Epidermal melanocyte (primary cell): ENCODE results near the gene SH2D4B.
A peak's percentile ranks its signal among the peaks of the same experiment; 100 is the strongest.

Experiments
- DNase-seq: peaks from one replicate; pipeline ENCODE4 v3.0.0; 2011; ENCODE audit warnings: low spot score; ENCODE audit not compliant: insufficient read length

The SH2D4B gene

DNA sequence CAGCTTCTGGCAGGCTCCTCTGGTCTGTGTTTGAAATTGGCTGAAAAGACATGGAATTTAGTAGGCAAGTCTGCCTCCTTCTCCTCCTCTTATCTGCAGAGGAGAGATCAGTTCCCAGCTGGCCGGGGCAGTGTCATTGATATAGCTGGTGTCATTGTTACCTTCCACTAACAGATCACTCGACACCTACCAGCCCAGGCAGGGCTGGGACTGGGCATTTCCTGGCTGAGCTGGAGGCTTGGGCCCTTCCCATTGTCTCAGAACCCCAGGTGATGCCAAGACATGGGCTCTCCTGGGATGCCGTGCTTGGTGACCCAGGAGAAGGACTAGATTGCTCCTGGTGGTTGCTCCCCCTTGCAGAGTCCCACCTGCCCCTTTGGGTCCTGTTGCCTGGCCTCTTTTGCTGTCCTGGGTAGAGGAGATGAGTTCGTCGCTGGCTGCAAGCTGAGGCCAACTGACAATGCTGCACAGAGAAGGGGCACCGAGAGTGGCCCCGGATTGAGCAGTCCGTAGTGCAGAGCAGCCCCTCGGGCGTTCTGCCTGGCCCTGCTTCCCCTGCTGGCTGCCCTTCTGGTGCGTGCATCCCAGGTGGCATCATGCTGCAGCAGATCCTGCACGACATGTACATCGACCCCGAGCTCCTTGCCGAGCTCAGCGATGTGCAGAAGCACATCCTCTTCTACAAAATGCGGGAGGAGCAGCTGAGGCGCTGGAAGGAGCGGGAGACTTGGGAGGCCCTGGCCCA is at the start of gene SH2D4B:
Gene SH2D4B, plus strand, starts transcription at position 167 of the 745 bp plus-strand sequence. Its CDS starts 430 bp downstream, at position 597.
- DNase-seq: no peak

DNA sequence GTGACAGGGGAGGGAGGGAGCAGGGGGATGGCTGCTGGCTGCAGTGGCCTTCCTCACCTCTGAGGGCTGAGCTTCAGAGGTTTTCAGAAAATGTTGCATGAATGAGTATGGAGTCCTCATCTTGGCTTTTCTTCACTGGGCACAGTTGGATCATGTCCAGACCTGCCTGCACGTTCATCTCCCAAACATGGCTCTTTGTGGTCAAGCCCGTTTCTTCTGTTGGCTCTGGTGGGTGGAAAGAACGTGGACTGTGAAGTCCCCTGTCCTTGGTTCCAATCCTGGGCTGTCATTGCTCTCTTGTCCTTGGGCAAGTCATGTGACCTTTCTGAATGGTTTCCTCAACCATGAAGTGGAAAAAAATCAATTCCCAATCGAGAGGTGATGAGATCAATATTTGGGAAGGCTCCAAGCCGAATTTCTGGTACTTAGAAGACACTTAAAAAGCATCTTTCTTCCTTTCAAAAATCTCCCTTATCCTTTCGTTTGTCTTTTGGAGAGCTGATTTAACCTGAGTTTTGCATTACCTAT is 49.1 kb upstream of the SH2D4B start:
- no peak for DNase-seq

DNA sequence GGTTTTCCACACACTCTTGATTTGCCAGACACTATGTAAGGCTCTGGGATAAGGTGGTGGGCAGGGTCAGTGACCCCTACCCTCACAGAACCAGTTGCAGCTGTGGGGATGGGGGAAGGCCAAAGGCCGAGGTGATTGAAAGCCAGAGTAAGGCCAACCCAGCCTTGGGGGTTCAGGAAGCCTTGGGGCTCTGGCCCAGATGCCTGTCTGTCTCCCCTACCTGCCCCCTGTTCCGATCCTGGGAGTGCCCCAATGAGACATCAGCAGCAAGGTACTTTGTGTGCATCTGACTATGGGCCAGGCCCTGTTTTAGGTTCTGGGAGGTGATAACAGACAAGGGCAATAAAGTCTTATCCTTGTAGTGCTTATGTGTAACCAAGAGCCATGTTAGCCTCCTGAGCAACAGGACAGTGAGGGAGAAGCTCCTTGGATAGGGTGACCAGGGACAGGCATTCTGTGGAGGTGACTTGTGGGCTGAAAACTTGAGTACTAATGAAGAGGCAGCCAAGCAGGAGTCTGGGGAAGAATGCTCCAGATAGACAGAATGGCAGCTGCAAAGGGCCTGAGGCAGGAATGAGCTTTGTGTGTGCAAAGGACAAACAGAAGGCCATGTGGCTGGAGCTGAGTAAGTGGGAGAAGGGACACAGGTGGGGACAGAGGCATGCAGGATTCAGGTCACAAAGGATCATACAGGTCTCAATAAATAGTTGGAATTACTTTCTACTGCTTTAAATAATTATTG is 48.2 kb upstream of the SH2D4B start:
- DNase-seq: no peak

DNA sequence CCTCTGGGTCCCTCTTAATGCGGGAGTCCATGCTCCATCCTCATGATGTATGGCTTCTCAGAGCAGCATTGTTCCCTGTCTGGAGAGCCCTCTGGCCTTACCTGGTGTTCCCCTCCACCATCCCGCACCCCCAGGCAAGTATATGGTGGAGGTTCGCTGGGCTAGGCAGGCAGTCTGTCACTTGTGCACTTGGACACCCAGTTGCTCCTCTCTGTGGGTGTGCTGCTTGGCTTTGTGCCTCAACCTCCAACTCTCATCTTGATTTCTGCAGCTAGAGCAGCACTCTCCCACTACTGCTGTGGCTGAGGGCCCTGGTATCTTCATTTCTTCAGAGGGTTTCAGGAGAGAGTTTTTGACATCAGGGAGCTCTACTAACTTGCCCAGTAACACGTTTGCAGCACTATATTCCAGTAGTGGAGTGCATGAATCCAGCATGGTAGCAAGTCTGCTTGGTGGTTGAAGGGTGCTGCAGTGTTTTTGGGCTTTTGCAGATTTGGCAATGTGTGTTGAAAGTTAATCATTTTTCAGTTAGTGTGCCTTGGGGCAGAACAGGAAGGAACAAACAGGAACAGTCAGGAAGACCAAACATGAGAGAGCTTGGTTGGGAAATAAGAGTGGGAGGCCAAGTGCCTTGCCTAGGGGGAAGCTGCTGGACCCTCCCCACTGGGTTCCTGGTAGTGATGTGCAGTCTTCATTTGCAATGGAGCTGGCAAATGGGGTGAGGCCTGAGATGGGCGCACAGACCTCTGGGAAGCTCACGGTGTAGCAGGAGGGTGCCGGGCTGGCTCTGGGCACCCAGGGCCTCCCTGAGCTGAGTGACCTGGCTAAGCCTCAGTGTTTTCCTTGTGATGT is 46.2 kb upstream of the SH2D4B start:
- no peak for DNase-seq

DNA sequence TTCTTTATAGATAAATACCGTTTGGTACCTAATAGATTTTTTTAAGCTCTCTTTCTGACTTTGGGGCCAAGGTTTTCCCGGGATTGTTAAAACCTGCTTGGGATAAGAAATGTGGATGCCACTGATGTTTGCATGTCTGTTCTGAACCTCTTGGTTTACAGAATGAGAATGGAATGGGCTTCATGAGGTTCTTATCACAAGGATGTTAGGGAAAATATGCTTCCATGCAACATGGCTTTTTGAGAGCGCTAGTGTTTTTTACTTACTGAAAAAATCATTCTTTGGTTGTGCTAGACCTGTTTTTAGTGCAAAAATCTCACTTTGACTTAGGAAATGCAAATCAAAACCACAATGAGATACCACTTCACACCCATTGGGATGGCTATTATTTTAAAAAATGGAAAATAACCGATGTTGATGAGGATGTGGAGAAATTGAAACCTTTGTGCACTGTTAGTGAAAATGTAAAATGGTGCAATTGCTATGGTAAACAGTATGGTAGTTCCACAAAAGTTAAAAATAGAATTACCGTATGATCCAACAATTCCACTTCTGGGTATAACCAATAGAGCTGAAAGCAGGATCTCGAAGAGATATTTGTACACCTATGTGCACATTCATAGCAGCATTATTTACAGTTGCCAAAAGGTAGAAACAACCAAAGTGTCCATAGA is 44.7 kb upstream of the SH2D4B start:
- DNase-seq: no peak

DNA sequence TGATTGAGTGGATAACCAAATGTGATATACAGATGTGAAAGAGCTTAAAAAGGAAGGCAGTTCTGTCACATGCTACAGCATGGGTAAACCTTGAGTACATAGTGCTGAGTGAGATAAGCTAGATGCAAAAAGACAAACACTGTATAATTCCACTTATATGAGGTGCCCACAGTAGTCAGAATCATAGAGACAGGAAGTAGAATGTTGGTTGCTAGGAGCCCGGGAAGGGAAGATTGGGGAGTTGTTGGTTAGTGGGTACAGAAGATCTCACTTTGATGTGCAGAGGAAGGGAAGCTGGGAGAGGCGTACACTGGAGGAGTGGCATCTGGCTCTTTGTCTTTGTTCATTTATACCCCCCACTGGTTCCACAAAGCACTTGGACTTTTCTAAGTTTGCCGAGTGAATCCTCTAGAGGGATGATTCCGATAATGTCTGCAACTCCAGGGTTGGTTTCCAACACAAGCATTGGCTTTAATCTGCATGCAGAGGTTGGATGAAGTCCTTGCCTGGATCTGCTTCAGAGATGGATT is 44.1 kb upstream of the SH2D4B start:
- no peak for DNase-seq

DNA sequence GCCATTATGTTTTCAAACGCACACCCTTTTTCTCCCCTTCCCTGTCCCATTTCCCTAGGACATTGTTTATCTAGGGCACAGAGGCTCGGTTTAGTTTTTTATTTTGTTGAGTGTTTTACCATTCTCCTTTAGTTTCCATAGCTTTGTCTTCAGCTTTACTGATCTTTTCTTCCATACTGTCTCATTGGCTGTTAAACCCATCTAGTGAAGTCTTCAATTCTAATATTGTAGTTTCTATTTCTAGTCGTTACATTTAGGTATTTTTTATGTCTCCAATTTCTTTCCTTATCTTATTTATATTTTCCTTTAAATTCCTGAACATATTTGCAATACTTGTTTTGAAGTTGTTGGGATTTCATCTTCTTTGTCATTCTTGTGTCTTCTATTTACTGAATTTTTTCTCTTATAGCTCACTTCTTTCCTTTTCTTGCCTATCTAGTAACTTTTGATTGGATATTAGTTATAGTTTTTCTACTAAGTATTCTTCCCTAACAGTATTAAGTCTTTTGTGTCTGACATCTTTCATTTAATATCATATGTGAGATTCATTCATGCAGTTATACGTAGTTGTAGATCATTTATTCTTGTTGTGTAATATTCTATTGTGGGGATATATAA is 41.0 kb upstream of the SH2D4B start:
- no peak for DNase-seq

DNA sequence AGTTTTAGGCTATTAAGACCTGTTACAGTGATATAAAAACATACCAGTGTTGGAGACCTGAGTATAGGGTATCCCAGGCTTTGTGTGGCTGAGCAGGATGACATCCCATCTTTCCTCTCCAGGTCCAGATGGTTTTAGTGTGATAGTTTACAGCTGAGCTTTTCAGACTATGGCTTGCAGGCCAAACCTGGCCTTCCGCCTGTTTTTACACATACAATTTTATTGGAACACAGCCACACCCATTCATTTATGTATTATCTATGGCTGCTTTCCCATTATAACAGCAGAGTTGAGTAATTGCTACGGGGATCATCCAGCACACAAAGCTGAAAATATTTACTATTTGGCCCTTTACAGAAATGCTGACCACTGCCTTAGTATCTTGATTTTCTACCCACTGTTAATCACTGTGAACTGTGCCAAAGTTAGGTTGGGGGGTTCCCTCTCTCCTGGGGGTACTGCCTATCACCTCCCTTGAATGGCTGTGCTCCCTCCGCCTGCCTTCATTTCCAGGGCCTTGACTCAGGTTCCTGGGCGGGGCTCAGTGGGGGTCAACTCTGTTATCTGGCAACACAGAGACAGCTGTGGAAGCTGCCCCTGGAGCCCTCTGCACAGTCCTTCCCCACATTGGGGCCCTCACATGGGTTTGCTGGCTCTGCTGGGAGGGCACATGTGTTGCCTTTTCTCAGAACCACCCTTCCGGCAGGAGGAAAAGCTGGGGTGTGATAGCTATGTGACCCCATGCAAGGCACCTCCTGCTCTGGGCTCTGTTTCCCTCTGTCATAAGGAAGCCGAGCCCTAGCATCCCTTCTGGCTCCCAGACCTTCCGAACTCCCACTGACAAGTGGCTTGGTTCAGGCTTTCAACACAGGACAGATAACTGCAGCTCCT is 40.3 kb upstream of the SH2D4B start:
- DNase-seq: no peak

DNA sequence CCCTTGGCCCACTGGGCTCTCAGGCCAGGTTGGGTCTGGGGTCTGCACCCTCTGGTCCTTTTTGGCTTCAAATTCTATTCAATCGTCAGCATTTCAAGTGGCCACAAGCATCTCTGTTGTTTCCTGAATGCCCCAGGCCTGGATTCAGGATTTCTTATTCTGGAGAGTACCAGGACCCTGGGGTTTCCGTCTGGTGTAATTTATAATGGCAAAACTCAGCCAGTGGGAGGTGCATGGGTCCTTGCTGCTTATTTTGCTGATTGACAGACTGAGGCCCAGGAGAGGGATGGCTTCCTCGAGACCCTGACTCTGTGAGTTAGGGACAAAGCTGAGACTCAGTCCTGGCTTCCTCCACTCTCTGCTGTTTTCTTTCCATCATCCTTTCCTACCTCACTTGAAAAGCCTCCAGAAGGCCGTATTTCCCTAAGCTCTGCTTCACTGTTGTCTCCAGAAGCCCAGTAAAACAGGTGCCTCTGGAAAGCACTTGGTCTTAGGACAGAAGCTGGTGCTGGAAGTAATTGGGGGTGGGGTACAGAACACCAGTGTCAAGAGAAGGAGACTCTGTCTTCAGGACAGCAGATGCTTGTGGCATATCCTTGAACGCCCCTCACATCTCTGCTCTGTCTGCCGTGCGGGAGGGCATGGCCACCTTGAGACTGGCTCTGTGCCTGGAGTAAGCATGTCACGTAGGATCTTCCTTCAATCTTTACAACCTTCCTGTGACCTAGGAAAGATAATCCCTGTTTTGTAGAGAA is 39.4 kb upstream of the SH2D4B start:
- DNase-seq: no peak

DNA sequence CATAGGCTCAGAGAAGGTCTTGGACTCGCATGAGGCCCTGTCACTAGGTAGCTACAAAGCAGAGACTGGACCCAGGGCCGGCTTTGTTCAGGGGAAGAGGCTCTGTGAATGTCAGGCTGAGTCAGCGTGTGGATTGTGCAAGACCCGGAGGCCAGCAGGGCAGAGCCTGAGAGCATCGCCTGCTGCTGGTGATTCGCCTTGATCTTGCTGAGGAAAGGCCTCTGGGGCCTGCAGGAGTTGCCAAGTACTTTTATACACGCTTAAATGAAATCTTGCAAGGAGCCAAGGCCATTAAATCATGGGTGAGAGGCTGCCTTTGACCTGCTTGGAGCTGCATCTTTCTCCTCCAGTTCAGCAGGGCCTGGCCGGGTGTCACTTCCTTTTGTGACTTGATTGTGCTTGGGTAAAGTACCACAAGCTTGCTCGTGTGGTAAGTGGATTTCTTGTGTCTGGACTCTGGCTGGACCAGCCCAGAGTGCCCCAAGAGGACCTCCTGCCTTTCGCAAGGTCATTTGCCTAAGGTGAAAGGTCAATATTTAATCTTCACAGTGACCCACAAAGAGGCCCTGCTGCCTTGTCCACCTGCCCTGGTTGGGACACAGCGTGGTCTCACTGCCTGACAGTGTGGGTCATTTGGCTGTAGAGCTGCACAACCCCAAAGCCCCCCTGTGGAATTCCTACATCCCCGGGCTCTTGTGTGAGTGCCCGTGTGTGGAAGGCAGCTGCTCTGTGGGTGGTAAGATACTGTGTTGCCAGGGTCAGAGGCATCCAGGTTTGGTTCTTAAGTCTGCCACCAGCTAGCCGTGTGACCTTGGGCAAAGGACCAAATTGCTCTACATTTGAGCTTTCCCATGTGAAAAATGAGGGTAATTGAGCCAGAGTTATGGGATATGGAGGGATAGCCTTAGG is 38.6 kb upstream of the SH2D4B start:
- peak; percentile 82 for DNase-seq

DNA sequence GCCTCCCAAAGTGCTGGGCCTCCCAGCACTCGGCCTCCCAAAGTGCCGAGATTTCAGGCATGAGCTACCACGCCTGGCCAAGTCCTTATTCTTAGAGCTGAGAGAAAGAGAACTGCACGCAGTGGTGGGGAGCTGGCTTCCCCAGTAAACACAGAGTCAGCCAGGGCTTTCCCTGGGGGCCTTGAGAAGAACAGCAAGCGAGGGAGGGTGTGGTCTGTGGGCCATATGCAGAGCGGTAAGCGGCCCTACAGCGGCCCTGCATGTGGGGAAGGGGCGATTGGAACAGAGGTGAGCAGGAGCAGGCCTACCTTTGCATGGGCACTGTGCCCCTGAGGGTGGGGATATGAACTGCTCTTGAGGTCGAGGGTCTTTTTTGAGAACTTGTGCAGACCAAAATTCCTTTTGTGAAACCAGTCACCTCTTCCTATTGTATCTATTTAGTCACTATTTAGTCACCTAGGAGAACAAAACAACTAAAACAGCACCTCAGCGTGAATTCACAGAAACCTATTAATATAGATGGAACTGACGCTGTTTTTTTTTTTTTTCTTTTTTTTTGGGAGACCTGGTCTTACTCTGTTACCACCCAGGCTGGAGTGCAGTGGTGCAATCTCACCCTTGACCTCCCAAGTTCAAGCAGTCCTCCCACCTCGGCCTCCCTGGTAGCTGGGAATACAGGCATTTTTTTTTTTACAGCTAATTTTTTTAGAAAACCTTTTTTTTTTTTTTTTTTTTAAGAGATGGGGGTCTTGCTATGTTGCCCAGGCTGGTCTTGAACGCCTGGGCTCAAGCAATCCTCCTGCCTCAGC is 36.9 kb upstream of the SH2D4B start:
- no peak for DNase-seq

DNA sequence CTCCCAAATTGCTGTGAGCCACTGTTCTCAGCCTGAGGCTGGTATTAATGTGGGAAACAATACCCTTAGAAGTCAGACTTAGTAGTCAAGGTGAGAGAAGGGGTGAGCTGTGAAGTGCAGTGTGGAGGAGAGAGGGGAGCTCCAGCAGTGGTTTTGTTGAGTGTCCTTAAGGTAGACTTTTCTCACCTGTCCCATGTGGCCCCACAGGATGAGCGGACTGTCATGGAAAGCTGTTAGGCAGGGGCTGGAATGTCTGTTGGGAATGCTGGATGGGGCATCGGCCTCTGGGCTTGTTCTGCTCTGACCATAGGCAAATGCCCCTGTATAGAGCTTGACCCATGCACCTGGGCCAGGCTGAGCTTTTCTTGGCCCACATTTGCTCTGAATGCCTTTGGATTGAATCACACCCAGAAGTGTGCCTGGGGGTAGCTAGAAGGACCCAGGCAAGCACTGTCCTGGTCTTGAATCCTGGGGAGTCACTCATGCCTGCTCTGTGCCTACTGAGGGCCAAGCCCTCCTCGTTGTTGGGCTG is 36.3 kb upstream of the SH2D4B start:
- DNase-seq: no peak

DNA sequence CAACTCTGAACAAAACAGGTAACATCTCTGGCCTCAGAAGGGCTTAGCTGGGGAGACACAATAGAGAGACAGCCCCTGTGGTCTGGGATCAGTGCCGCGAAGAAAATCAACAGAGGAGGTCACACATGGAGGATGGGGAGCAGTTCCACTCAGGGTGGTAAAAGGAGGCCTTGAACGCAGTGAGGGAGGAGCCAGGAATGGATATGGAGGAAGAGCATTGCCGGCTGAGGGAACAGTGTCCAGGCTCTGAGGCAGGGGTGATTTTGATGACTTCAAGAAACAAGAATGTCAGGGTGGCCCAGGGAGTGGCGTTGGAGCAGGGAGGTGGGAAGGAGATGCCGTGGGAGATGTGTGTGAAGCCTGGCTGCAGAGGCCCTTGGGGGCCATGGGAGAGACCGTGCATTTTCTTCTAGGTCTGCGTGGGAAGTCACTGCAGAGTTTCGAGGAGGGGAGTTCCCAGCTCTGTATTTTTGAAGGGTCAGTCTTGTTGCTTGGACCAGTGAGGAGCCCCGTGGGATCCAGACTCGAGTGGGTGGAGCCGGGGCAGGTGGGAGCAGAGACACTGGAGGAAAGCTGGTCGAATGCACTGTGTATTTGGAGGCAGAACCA is 35.7 kb upstream of the SH2D4B start:
- no peak for DNase-seq

DNA sequence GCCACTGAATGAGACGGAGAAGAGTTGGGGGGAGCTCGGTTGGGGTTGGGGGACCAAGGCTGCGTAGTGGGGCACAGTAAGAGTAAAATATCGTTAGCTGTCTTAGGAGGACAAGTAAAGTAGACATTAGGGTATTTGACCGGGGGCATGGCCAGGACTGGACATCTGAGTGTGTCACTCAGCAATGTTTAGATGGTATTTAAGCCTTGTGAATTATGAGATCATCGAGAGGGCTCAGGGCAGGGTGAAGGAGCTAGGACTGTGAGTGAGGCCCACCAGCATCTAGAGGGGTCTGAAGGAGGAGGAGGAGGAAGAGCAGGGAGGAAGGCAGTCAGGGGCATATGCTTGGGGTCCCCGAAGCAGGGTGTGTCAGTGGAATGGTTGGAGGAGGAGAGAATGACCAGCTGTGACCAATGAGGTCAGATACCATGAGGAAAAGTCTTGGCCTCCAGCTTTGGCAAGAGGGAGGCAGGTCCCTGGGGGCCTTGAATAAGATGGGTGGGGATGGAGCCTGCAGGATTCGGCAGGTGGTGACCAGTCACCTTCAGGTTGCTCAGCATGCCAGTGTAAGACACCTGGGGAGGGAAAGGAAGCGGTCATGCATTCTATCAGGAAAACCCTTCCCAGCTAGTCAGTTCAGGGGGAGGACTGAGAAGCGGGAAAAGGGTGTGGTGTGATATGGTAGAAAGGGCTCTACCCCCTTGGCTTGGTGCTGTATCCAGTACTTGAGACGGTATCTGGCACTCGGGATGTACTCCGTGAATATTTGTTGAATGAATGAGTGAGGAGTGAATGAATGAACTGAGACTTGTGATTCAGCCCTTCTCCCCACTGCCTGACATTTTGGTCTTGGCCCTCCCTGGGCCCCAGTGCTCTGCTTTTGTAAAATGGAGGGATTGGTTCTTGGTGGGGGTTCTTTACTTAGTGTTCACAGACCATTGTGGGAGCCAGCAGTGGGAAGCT is 34.8 kb upstream of the SH2D4B start:
- no peak for DNase-seq

DNA sequence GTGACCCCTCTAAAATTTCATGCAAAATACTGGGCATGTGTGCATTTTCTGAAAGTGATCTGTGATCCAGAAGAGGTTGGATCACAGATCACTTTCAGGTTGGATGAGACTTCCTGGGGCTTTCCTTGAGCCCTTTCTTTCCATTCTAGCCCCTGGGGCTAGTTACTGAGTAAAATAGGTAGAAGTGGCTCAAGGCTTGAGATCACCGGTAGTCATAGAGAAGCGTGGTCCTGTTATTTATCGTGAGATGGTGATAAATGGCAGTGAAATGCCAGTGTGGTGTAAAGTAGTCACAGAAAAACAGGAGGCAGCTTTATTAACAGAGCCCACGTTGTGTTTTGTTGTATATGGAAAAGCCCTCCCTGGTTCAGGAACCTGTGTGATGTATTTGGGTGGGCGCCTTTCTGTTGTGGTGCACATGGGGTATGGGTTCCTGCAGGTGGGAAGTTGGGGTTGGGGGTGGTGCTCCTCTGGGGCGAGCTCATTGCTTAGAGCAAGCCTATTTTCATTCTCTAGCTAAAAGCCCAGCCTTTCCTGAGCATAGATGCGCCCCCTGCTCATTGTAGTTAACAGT is 34.0 kb upstream of the SH2D4B start:
- DNase-seq: no peak
